Keratinocyte (primary cell): ENCODE measurements around the gene KLC3. TPM values are rescaled to one million over a fixed set of nuclear protein-coding genes. Genes with fewer than 3 reads are reported as not detected.

ENCODE experiments used
- DNase-seq: peaks from one replicate; pipeline ENCODE4 v3.0.0-alpha.2; 2011; ENCODE audit warnings: low read depth, missing footprints, low spot score
- FAIRE-seq: peaks from 2 replicates; lab custom pipeline; 2011; peaks lifted over from hg19 to GRCh38; lab: Jason Lieb, UNC
- H2AFZ ChIP-seq: 2 replicates; pipeline ENCODE4 v1.6.0; 2012; ENCODE audit warnings: low read length, control low read depth, inconsistent platforms; ENCODE audit not compliant: control insufficient read depth
- H3K27ac ChIP-seq: 2 replicates; pipeline ENCODE4 v1.5.1; 2011; ENCODE audit warnings: low read length; ENCODE audit not compliant: control insufficient read depth, insufficient read depth
- H3K27me3 ChIP-seq: 3 replicates; pipeline ENCODE4 v1.6.0; 2011; ENCODE audit warnings: low read length; ENCODE audit not compliant: control insufficient read depth, insufficient read depth; ENCODE audit errors: extremely low read depth
- H3K36me3 ChIP-seq, 2 experiments: 2 replicates in 1 of 2; 3 replicates in 1 of 2; pipeline ENCODE4 v1.5.1; 2011; ENCODE audit warnings: low read length in 2 of 2, mild to moderate bottlenecking in 1 of 2; ENCODE audit not compliant: control insufficient read depth in 2 of 2, insufficient read depth in 2 of 2; ENCODE audit errors: extremely low read depth in 1 of 2
- H3K4me1 ChIP-seq: 3 replicates; pipeline ENCODE4 v1.5.1; 2011; ENCODE audit warnings: low read length; ENCODE audit not compliant: control insufficient read depth, insufficient read depth; ENCODE audit errors: extremely low read depth
- H3K4me2 ChIP-seq: 3 replicates; pipeline ENCODE4 v1.6.0; 2011; ENCODE audit warnings: low read depth, low read length; ENCODE audit not compliant: control insufficient read depth, insufficient read depth; ENCODE audit errors: extremely low read depth
- H3K4me3 ChIP-seq, 3 experiments: fragments of 200-600 bp in 1 of 3; sonication (generic) in 1 of 3; 2 replicates in 2 of 3; 3 replicates in 1 of 3; pipeline ENCODE4 v1.5.1; 2011 to 2016; ENCODE audit warnings: low read length in 3 of 3, mild to moderate bottlenecking in 3 of 3, control low read depth in 2 of 3, inconsistent platforms in 1 of 3, low read depth in 1 of 3, mixed read lengths in 1 of 3, mixed run types in 1 of 3, moderate library complexity in 1 of 3; ENCODE audit not compliant: control insufficient read depth in 2 of 3, insufficient read depth in 2 of 3; ENCODE audit errors: extremely low read depth in 1 of 3
- H3K79me2 ChIP-seq: 2 replicates; pipeline ENCODE4 v1.6.0; 2012; ENCODE audit warnings: low read length; ENCODE audit not compliant: control insufficient read depth, insufficient read depth
- H3K9ac ChIP-seq: 3 replicates; pipeline ENCODE4 v1.6.0; 2011; ENCODE audit warnings: low read length; ENCODE audit not compliant: control insufficient read depth, insufficient read depth; ENCODE audit errors: extremely low read depth
- H3K9me1 ChIP-seq: 3 replicates; pipeline ENCODE4 v1.6.0; 2011; ENCODE audit warnings: low read length; ENCODE audit not compliant: control insufficient read depth, insufficient read depth; ENCODE audit errors: extremely low read depth
- H3K9me3 ChIP-seq: 2 replicates; pipeline ENCODE4 v1.5.1; 2012; ENCODE audit warnings: low read depth, low read length; ENCODE audit not compliant: control insufficient read depth
- H4K20me1 ChIP-seq: 3 replicates; pipeline ENCODE4 v1.6.0; 2011; ENCODE audit warnings: low read length; ENCODE audit not compliant: control insufficient read depth, insufficient read depth; ENCODE audit errors: extremely low read depth
- EZH2 ChIP-seq: IDR thresholded peaks from one replicate; pipeline ENCODE4 v1.6.1; 2012; ENCODE audit warnings: inconsistent platforms, mild to moderate bottlenecking, low read length, moderate library complexity
- dilution Hi-C: fragments of 300-500 bp; cut with MboI; formaldehyde crosslinking; loops from one replicate; pipeline ENCODE4 v1.7.0; 2020; ENCODE audit warnings: low sequenced_read_pairs; ENCODE audit not compliant: extremely low pct_ligation_motif_present
- polyA plus RNA-seq, 5 experiments: library from polyadenylated mRNA; depleted of rRNA in 3 of 5; stranded (reverse) in 3 of 5; stranded (forward) in 1 of 5; unstranded in 1 of 5; fragments of >200 nt; gene quantifications; 1 replicate in 1 of 5; 2 replicates in 3 of 5; 3 replicates in 1 of 5; pipeline versions ENCODE4 v1.2.1 to v1.2.3, GENCODE V29; 2011 to 2012; ENCODE audit warnings: missing spikeins in 2 of 5, low read depth in 1 of 5, low replicate concordance in 1 of 5
- TF ChIP-seq, protein P1 (sequence below), 3 experiments: IDR thresholded peaks in 1 of 3; conservative IDR thresholded peaks in 1 of 3; optimal IDR thresholded peaks in 1 of 3; 2 replicates in 2 of 3; 3 replicates in 1 of 3; pipeline versions ENCODE3 to v1.5.1; 2011; ENCODE audit warnings: low read length in 3 of 3, mild to moderate bottlenecking in 3 of 3, moderate library complexity in 2 of 3, control low read depth in 1 of 3, inconsistent platforms in 1 of 3; ENCODE audit not compliant: insufficient read depth in 2 of 3; ENCODE audit errors: extremely low read depth in 1 of 3

KLC3 gene
- polyA plus RNA-seq, 1 donor (not counting 4 experiments of a cell fraction or from before 2014, with no cell fraction given) = 14.7 TPM

DNA sequence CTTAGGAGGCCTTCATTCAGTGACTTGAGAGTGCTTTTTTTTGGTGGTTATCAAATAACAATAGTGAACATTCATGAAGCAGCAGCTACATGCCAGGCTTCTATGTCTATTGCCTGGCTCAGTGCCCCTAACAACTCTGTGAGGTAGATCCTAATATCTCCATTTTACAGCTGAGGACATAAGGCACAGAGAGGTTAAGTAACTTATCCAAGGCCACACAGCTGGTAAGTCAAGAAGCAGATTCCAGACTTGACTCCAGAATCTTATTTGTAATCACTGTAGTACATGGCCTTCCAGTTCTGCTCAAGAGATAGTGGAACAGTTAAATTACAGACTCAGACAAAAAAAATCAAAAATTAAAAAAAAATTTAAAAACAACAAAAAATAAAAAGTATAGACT is 44.7 kb upstream of the KLC3 start:
- FAIRE-seq = no peak
- H3K36me3 ChIP-seq = peaks cover 23 to 26% of the 10 kb centered on the region in 2 experiments
- dilution Hi-C loops = no loop called here

DNA sequence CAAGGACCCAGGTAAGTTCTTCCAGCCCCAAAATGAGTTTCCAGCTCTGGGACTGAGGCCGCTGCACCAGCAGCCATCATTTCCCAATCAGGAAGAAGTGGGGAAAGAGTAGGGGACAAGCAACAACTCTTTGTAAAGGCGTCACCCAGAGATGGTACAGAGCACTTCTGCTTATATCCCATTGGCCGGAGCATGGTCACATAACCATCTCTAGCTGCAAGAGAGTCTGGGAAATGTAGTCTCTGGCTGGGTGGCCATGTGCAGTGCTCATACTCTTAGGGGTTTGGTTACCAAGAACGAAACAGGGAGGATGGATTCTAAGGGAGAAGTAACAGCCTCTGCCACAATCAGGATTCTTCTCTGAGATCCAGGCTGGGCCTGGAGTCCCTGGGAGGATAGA is 44.2 kb upstream of the KLC3 start:
- Histone ChIP-seq H3K9me3 (no peaks in the 10 kb centered on the region), H3K4me3 (no peak overlapping the region), H3K9ac (no peak overlapping the region), H4K20me1 (no peaks in the 10 kb centered on the region), H3K79me2 (no peaks in the 10 kb centered on the region), H3K4me2 (no peak overlapping the region), H3K36me3 (peaks cover 23 to 25% of the 10 kb centered on the region in 2 experiments), H3K27me3 (no peaks in the 10 kb centered on the region), H3K27ac (no peak overlapping the region), H3K4me1 (peaks cover 3% of the 10 kb centered on the region), H2AFZ (no peak overlapping the region), H3K9me1 (no peaks in the 10 kb centered on the region)
- TF ChIP-seq, protein P1, sequence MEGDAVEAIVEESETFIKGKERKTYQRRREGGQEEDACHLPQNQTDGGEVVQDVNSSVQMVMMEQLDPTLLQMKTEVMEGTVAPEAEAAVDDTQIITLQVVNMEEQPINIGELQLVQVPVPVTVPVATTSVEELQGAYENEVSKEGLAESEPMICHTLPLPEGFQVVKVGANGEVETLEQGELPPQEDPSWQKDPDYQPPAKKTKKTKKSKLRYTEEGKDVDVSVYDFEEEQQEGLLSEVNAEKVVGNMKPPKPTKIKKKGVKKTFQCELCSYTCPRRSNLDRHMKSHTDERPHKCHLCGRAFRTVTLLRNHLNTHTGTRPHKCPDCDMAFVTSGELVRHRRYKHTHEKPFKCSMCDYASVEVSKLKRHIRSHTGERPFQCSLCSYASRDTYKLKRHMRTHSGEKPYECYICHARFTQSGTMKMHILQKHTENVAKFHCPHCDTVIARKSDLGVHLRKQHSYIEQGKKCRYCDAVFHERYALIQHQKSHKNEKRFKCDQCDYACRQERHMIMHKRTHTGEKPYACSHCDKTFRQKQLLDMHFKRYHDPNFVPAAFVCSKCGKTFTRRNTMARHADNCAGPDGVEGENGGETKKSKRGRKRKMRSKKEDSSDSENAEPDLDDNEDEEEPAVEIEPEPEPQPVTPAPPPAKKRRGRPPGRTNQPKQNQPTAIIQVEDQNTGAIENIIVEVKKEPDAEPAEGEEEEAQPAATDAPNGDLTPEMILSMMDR (optimal IDR thresholded peaks at IDR 0.05 in 1 of 3, IDR thresholded peaks at IDR 0.05 in 1 of 3, conservative IDR thresholded peaks at IDR 0.05 in 1 of 3; ENCODE audit: extremely low read depth in 1 of 3, insufficient read depth in 2 of 3, low read length in 3 of 3) = no peak
- no peak for TF ChIP-seq EZH2
- dilution Hi-C loops = no loop called here
- FAIRE-seq = no peak
- DNase-seq = no peak

More for the DNA sequence above, 44.7 kb upstream of the KLC3 start:
- TF ChIP-seq EZH2 = no peak
- TF ChIP-seq, protein P1 (optimal IDR thresholded peaks at IDR 0.05 in 1 of 3, IDR thresholded peaks at IDR 0.05 in 1 of 3, conservative IDR thresholded peaks at IDR 0.05 in 1 of 3; ENCODE audit: extremely low read depth in 1 of 3, insufficient read depth in 2 of 3, low read length in 3 of 3) = no peak
- no peaks in the 10 kb centered on the region for H3K9me3 ChIP-seq
- H3K4me2 ChIP-seq = no peak overlapping the region
- H3K9ac ChIP-seq = no peak overlapping the region
- no peak overlapping the region for H2AFZ ChIP-seq
- no peak overlapping the region for H3K27ac ChIP-seq
- no peaks in the 10 kb centered on the region for H3K27me3 ChIP-seq
- H3K4me1 ChIP-seq = peaks cover 3% of the 10 kb centered on the region
- H3K79me2 ChIP-seq = no peaks in the 10 kb centered on the region
- DNase-seq = no peak
- H3K4me3 ChIP-seq = no peak overlapping the region
- no peaks in the 10 kb centered on the region for H3K9me1 ChIP-seq
- no peaks in the 10 kb centered on the region for H4K20me1 ChIP-seq
